GM12801 (cell line): ENCODE results near the gene INCENP.

Experiments
- TF ChIP-seq, protein P1 (sequence below): IDR thresholded peaks from one replicate; pipeline ENCODE4 v1.5.1; 2011; ENCODE audit warnings: control low read depth; ENCODE audit not compliant: insufficient read length; ENCODE audit errors: extremely low read depth

Gene INCENP

DNA sequence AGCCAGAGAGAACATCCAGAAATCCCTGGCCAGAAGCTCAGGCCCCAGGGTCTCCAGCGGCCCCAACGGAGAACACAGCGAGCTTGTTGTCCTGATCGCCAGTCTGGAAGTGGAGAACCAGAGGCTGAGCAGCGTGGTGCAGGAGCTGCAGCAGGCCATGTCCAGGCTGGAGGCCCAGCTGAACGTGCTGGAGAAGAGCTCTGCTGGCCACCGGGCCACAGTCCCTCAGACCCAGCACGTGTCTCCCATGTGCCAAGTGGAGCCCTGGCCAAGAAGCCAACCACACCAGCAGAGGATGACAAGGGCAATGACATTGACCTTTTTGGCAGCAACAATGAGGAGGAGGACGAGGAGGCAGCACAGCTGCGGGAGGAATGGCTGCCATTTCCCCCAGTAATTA is 45.6 kb downstream of the INCENP start:
- TF ChIP-seq, protein P1, sequence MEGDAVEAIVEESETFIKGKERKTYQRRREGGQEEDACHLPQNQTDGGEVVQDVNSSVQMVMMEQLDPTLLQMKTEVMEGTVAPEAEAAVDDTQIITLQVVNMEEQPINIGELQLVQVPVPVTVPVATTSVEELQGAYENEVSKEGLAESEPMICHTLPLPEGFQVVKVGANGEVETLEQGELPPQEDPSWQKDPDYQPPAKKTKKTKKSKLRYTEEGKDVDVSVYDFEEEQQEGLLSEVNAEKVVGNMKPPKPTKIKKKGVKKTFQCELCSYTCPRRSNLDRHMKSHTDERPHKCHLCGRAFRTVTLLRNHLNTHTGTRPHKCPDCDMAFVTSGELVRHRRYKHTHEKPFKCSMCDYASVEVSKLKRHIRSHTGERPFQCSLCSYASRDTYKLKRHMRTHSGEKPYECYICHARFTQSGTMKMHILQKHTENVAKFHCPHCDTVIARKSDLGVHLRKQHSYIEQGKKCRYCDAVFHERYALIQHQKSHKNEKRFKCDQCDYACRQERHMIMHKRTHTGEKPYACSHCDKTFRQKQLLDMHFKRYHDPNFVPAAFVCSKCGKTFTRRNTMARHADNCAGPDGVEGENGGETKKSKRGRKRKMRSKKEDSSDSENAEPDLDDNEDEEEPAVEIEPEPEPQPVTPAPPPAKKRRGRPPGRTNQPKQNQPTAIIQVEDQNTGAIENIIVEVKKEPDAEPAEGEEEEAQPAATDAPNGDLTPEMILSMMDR: no peak

DNA sequence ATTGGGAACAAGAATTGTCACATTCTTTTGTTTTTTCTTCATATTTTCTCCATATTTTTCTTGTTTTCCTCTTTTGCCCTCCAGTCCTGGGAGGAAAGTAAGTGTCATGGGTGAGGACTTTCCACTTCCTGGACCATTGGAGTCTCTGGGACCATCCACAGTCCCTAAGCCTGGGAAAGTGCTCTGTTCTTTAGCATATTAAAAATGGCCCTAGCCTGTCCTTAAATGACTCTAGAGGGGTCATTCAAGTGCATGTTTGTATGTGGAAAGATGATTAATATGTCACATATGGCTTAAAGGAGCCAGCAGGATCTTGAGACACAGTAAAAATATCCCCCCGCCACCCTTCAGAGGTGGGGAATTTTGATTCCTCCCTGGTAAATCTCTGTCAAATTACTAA is 46.1 kb downstream of the INCENP start:
- TF ChIP-seq, protein P1: no peak

DNA sequence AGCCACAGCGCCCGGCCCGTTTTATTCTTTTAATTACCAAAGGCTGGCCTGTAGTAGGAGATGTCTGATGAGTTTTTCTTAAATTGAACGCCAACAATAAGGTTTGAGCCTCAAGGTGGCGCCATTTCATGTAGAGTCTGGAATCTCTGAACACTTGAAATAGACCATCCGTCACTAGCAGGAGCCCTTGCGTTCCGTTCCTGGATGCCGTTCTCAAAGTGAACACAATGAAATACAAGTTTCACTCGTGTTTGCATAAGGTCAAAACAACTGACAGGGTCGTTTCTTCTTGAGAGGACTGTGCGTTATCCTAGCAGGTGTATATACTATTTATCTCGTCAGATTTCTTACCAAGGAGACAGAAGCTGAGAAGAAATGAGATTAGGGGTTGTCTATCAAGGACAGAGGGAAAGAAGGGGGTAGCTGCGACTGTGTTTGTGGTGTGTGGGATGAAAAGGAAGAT is 47.5 kb downstream of the INCENP start:
- TF ChIP-seq, protein P1: no peak

DNA sequence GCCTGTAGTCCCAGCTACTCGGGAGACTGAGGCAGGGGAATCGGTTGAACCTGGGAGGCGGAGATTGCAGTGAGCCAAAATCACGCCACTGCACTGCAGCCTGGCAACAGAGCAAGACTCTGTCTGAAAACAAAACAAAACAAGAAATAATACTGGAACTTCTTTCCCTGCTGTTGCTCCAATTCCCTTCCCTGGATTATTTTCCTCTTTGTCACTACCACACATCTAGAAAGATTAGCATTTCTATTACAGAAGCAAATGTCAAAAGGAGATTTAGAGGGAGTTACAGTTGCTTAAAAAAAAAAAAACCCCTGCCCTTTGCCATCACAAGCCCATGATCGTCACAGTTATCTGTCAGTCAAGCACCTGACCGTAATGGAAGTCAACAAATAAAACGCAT is 48.5 kb downstream of the INCENP start:
- TF ChIP-seq, protein P1: no peak

DNA sequence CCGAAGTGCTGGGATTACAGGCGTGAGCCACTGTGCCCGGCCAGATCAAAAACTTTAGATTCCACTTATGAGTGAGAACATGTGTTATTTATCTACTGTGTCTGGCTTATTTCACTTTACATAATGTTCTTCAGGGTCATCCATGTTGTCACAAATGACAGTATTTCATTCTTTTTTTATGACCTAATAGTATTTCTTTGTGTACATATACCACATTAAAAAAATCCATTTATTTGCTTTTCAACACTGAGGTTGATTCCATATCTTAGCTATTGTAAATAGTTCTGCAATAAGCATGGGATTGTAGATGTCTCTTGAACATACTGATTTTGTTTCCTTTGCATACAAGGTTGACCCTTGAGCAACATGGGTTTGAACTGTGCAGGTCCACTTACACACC is 53.0 kb downstream of the INCENP start:
- TF ChIP-seq, protein P1: no peak

DNA sequence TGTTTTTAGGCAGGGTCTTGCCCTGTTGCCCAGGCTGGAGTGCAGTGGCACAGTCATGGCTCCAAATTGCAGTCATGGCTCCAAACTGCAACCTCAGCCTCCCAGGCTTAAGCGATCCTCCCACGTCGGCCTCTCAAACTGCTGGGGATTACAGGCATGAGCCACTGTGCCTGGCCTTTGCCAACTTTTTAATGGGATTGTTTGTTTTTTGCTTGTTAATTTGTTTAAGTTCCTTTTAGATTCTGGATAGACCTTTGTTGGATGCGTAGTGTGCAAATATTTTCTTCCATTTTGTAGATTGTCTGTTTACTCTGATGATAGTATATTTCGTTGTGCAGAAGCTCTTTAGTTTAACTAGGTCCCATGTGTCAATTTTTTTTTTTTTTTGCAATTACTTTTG is 56.2 kb downstream of the INCENP start:
- TF ChIP-seq, protein P1: no peak

DNA sequence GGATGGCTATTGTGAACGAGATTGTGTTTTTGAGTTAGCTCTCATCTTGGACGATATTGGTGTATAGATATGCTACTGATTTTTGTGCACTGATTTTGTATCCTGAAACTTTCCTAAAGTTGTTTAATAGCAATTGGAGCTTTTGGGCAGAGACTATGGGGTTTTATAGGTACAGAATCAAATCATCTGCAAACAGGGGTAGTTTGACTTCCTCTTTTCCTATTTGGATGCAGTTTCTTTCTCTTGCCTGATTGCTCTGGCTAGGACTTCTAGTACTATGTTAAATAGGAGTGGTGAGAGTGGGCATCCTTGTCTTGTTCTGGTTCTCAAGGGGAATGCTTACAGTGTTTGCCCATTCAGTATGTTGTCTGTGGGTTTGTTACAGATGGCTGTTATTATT is 57.3 kb downstream of the INCENP start:
- TF ChIP-seq, protein P1: no peak
